ENCODE measurements around the gene FCRLA.

- TF ChIP-seq CTCF (IDR thresholded peaks at IDR 0.05; ENCODE audit: low read depth, low read length) (no peak), EZH2phosphoT487 (IDR thresholded peaks at IDR 0.05; ENCODE audit: low read depth) (no peak)
Measured at GRCh38 chr1:161705537-161705936, 1.5 kb upstream of the FCRLA start.
